ENCODE data around the gene MARCHF10. TPM values are rescaled to one million over a fixed set of nuclear protein-coding genes. Genes with fewer than 3 reads are reported as not detected.
A peak's percentile ranks its signal among the peaks of the same experiment; 100 is the strongest.
"Not testable (repeated sequence)": the region's sequence is repeated elsewhere in the genome, so short reads cannot be mapped to it uniquely, and the experiment has no call there.

The MARCHF10 gene
- total and polyA plus RNA-seq, 2 donors (not counting 1 experiment from before 2014, with no cell fraction given), result 0.17 TPM; not detected in 1

DNA sequence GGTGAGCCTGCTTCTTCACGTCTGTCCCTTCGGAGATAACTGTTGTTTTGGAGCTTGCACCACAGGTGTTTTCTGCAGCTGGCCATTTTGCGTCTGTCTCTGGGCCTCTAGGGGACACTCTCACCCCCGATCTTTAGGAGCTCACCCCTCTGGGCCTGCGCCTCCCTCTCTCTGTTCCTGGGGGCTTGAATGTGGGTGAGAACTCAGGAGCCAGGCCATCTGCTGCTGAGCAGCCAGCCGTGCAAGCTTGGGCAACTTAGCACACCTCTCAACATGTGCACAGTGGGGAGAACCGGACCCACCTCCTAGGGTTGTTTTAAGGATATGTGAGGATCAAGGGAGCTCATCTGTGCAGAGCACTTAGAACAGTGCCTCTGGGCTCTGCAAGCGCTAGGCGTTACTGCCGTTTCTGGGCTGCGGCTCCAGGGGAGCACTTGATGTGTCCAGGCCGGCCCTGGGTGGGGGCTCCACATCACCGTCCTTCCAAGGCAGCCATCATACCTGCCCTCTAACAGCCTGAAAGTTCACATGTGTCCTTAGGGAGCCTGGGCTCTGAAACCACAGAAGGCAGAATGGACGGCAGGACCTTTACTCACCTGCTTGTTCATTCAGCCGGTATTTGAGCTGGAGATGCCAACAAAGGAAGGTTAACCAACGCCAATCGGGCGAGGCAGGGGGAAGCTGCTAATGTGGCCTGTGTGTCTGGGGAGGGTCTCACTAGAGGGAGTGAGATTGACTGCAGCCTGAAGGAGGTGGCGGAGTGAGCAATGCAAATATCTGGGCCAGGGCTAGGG is 114.3 kb downstream of the MARCHF10 start:
- H3K36me3 ChIP-seq (ENCODE audit: control insufficient read depth, insufficient read depth, low read length), result peaks cover 19% of the 10 kb centered on the region
- H3K4me2 ChIP-seq (ENCODE audit: extremely low read depth, insufficient read depth, low read length), result no peak overlapping the region
- H3K79me2 ChIP-seq (ENCODE audit: control insufficient read depth, insufficient read depth, low read length), result no peaks in the 10 kb centered on the region
- H3K27ac ChIP-seq (ENCODE audit: insufficient read depth, low read length), result no peak overlapping the region
- H3K9me3 ChIP-seq (ENCODE audit: control insufficient read depth, insufficient read depth, low read depth, low read length), result no peaks in the 10 kb centered on the region
- no peak overlapping the region for H2AFZ ChIP-seq (ENCODE audit: low read length)
- no peaks in the 10 kb centered on the region for H3K4me1 ChIP-seq (ENCODE audit: control insufficient read depth, extremely low read depth, insufficient read depth, low read length)
- H3K4me3 ChIP-seq (replicated peaks in 1 of 4; ENCODE audit: control extremely low read depth in 1 of 4, insufficient read depth in 1 of 4, low read depth in 3 of 4, low read length in 4 of 4), result no peak overlapping the region
- TF ChIP-seq EZH2 (IDR thresholded peaks at IDR 0.05; ENCODE audit: low read length, missing control alignments), result no peak
- TF ChIP-seq CTCF (conservative IDR thresholded peaks at IDR 0.05 in 1 of 2, IDR thresholded peaks at IDR 0.05 in 1 of 2; ENCODE audit: low read depth in 1 of 2, low read length in 2 of 2), result no peak
- H3K9ac ChIP-seq (ENCODE audit: insufficient read depth, low read length), result no peak overlapping the region
- no peaks in the 10 kb centered on the region for H3K27me3 ChIP-seq (ENCODE audit: control insufficient read depth, insufficient read depth, low read length)
- no peaks in the 10 kb centered on the region for H4K20me1 ChIP-seq (ENCODE audit: control insufficient read depth, extremely low read depth, insufficient read depth, low read length)
- peak in 1 of 2 donors; percentile 23 for DNase-seq (ENCODE audit: low read depth in 2 of 2)

- Histone ChIP-seq H3K4me3 (replicated peaks in 1 of 4; ENCODE audit: control extremely low read depth in 1 of 4, insufficient read depth in 1 of 4, low read depth in 3 of 4, low read length in 4 of 4) (no peak overlapping the region), H2AFZ (ENCODE audit: low read length) (no peak overlapping the region), H3K9me3 (ENCODE audit: control insufficient read depth, insufficient read depth, low read depth, low read length) (no peaks in the 10 kb centered on the region), H3K36me3 (ENCODE audit: control insufficient read depth, insufficient read depth, low read length) (peaks cover 26% of the 10 kb centered on the region), H4K20me1 (ENCODE audit: control insufficient read depth, extremely low read depth, insufficient read depth, low read length) (no peaks in the 10 kb centered on the region), H3K79me2 (ENCODE audit: control insufficient read depth, insufficient read depth, low read length) (no peaks in the 10 kb centered on the region), H3K9ac (ENCODE audit: insufficient read depth, low read length) (no peak overlapping the region), H3K27me3 (ENCODE audit: control insufficient read depth, insufficient read depth, low read length) (no peaks in the 10 kb centered on the region), H3K27ac (ENCODE audit: insufficient read depth, low read length) (no peak overlapping the region), H3K4me2 (ENCODE audit: extremely low read depth, insufficient read depth, low read length) (no peak overlapping the region), H3K4me1 (ENCODE audit: control insufficient read depth, extremely low read depth, insufficient read depth, low read length) (no peaks in the 10 kb centered on the region)
- DNase-seq (ENCODE audit: low read depth in 2 of 2), result peak; percentile 18 to 37
- no peak for TF ChIP-seq EZH2 (IDR thresholded peaks at IDR 0.05; ENCODE audit: low read length, missing control alignments)
- peak; percentile 40 to 64 for TF ChIP-seq CTCF (conservative IDR thresholded peaks at IDR 0.05 in 1 of 2, IDR thresholded peaks at IDR 0.05 in 1 of 2; ENCODE audit: low read depth in 1 of 2, low read length in 2 of 2)
These were observed 115.2 kb downstream of the MARCHF10 start for GRCh38 chr17:62692721-62693431.

DNA sequence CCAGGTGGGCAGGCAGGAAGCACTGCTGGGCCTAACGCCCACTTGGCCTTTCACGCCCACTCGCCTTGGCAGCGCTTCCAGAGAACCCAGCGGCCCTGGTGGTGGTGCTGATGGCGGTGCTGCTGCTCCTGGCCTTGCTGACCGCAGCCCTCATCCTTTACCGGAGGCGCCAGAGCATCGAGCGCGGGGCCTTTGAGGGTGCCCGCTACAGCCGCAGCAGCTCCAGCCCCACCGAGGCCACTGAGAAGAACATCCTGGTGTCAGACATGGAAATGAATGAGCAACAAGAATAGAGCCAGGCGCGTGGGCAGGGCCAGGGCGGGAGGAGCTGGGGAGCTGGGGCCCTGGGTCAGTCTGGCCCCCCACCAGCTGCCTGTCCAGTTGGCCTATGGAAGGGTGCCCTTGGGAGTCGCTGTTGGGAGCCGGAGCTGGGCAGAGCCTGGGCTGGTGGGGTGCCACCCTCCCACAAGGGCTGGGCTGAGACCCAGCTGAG is 115.9 kb downstream of the MARCHF10 start:
- H3K27me3 ChIP-seq (ENCODE audit: control insufficient read depth, insufficient read depth, low read length), result no peaks in the 10 kb centered on the region
- H3K4me3 ChIP-seq (replicated peaks in 1 of 4; ENCODE audit: control extremely low read depth in 1 of 4, insufficient read depth in 1 of 4, low read depth in 3 of 4, low read length in 4 of 4), result no peak overlapping the region
- DNase-seq (ENCODE audit: low read depth in 2 of 2), result no peak
- H3K27ac ChIP-seq (ENCODE audit: insufficient read depth, low read length), result no peak overlapping the region
- H3K4me1 ChIP-seq (ENCODE audit: control insufficient read depth, extremely low read depth, insufficient read depth, low read length), result no peaks in the 10 kb centered on the region
- no peak overlapping the region for H2AFZ ChIP-seq (ENCODE audit: low read length)
- no peak overlapping the region for H3K9ac ChIP-seq (ENCODE audit: insufficient read depth, low read length)
- H3K36me3 ChIP-seq (ENCODE audit: control insufficient read depth, insufficient read depth, low read length), result peaks cover 26% of the 10 kb centered on the region
- H3K79me2 ChIP-seq (ENCODE audit: control insufficient read depth, insufficient read depth, low read length), result no peaks in the 10 kb centered on the region
- no peak overlapping the region for H3K4me2 ChIP-seq (ENCODE audit: extremely low read depth, insufficient read depth, low read length)
- H3K9me3 ChIP-seq (ENCODE audit: control insufficient read depth, insufficient read depth, low read depth, low read length), result no peaks in the 10 kb centered on the region
- TF ChIP-seq EZH2 (IDR thresholded peaks at IDR 0.05; ENCODE audit: low read length, missing control alignments), result no peak
- TF ChIP-seq CTCF (conservative IDR thresholded peaks at IDR 0.05 in 1 of 2, IDR thresholded peaks at IDR 0.05 in 1 of 2; ENCODE audit: low read depth in 1 of 2, low read length in 2 of 2), result no peak
- no peaks in the 10 kb centered on the region for H4K20me1 ChIP-seq (ENCODE audit: control insufficient read depth, extremely low read depth, insufficient read depth, low read length)

DNA sequence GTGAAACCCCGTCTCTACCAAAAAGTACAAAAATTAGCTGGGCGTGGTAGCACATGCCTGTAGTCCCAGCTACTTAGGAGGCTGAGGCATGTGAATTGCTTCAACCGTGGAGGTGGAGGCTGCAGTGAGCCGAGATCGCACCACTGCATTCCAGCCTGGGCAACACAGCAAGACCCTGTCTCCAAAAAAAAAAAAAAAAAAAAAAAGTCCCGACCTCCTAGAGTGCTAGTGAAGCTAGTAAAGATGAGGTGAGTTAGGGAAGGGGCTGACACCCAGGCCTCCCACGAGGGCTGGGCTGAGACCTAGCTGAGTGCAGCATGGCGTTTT is 116.6 kb downstream of the MARCHF10 start:
- not testable (repeated sequence) for H3K9me3 ChIP-seq (ENCODE audit: control insufficient read depth, insufficient read depth, low read depth, low read length); H3K79me2 ChIP-seq (ENCODE audit: control insufficient read depth, insufficient read depth, low read length); H3K27ac ChIP-seq (ENCODE audit: insufficient read depth, low read length); H3K9ac ChIP-seq (ENCODE audit: insufficient read depth, low read length); H3K4me3 ChIP-seq (replicated peaks in 1 of 4; ENCODE audit: control extremely low read depth in 1 of 4, insufficient read depth in 1 of 4, low read depth in 3 of 4, low read length in 4 of 4); H3K4me1 ChIP-seq (ENCODE audit: control insufficient read depth, extremely low read depth, insufficient read depth, low read length); H3K27me3 ChIP-seq (ENCODE audit: control insufficient read depth, insufficient read depth, low read length); H2AFZ ChIP-seq (ENCODE audit: low read length); H4K20me1 ChIP-seq (ENCODE audit: control insufficient read depth, extremely low read depth, insufficient read depth, low read length); DNase-seq (ENCODE audit: low read depth in 2 of 2); H3K4me2 ChIP-seq (ENCODE audit: extremely low read depth, insufficient read depth, low read length)
- peaks cover 26% of the 10 kb centered on the region for H3K36me3 ChIP-seq (ENCODE audit: control insufficient read depth, insufficient read depth, low read length)

All from fibroblast of lung (primary cell).